ENCODE data around the gene HOXA10. TPM values are rescaled to one million over a fixed set of nuclear protein-coding genes. Genes with fewer than 3 reads are reported as not detected.

Gene HOXA10
- total and polyA plus RNA-seq, 9 donors, result 21.2 to 36.0 (median 30.4) TPM

DNA sequence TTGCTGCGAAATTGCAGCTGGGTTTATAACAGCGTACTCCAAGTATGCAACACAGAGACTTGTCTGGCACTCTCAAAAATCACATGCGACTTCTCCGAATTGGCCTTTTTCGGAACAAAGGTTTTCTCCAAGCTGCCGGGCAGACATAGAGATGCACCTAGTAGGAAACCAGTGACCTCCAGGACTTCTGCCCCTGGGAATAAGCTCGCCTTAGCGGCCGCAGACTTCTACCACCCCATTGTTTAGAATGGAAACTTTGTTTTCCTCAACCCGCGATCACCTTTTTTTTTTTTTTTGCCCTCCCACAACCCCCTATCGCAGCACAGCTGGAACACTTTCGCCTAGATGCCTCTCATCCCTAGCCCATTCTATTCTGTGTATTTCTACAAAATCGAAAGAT lies 4.9 kb upstream of the HOXA10 start:
- 15% methylated on average over 9 of the region's 14 CpGs for WGBS (ENCODE audit: insufficient coverage)
- Histone ChIP-seq H3K27me3 (ENCODE audit: control insufficient read depth, insufficient read depth, low read length) (peaks cover 72% of the 10 kb centered on the region), H3K36me3 (ENCODE audit: control insufficient read depth, insufficient read depth, low read length) (no peaks in the 10 kb centered on the region), H3K27ac (ENCODE audit: low read length) (peak overlapping the region; percentile 96), H3K9me3 (replicated peaks; ENCODE audit: control insufficient read depth, low read depth, low read length) (no peaks in the 10 kb centered on the region), H3K4me1 (ENCODE audit: control insufficient read depth, insufficient read depth, low read length) (peaks cover 80% of the 10 kb centered on the region), H3K4me3 (ENCODE audit: low read length) (peak overlapping the region; percentile 62)
- DNase-seq, result peak; percentile 72

GRCh38 chr7:27178366-27178765 lies 4.2 kb upstream of the HOXA10 start:
- Histone ChIP-seq H3K27ac (ENCODE audit: low read length) (peak overlapping the region; percentile 96), H3K4me1 (ENCODE audit: control insufficient read depth, insufficient read depth, low read length) (peaks cover 75% of the 10 kb centered on the region), H3K4me3 (ENCODE audit: low read length) (peak overlapping the region; percentile 62), H3K36me3 (ENCODE audit: control insufficient read depth, insufficient read depth, low read length) (no peaks in the 10 kb centered on the region), H3K27me3 (ENCODE audit: control insufficient read depth, insufficient read depth, low read length) (peaks cover 66% of the 10 kb centered on the region), H3K9me3 (replicated peaks; ENCODE audit: control insufficient read depth, low read depth, low read length) (no peaks in the 10 kb centered on the region)
- peak; percentile 76 for DNase-seq
- 38% methylated on average over 3 of the region's 6 CpGs for WGBS (ENCODE audit: insufficient coverage)

DNA sequence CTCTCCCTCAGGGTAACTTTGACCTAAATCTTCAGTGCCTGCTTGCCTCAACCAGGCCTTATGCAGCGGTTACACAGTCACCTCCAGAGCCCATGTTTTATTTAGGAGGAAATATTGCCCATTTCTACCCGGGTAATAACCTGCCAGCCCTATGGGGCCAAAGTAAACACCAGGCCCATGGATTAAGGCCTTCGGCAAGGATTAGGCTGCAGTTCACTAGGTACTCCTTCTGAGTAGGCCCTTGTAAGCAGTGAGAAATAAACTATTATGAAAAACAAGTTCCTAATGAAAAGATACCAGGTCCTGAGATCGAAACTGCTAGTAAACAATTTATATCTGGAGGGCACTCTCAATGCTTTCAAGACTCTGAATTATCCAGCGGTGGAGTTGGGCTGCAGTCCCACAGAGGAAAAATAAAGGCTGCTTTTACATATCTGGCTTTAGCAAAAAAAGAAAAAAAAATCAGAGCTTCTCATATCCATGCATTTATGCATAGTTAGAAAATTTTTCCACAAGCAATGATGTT lies 3.7 kb upstream of the HOXA10 start:
- H3K36me3 ChIP-seq (ENCODE audit: control insufficient read depth, insufficient read depth, low read length), result no peaks in the 10 kb centered on the region
- H3K4me3 ChIP-seq (ENCODE audit: low read length), result peak overlapping the region; percentile 62
- peaks cover 70% of the 10 kb centered on the region for H3K4me1 ChIP-seq (ENCODE audit: control insufficient read depth, insufficient read depth, low read length)
- no CpG with 5 or more reads among the region's 5 CpGs for WGBS (ENCODE audit: insufficient coverage)
- peak; percentile 47 for DNase-seq
- peaks cover 64% of the 10 kb centered on the region for H3K27me3 ChIP-seq (ENCODE audit: control insufficient read depth, insufficient read depth, low read length)
- H3K9me3 ChIP-seq (replicated peaks; ENCODE audit: control insufficient read depth, low read depth, low read length), result no peaks in the 10 kb centered on the region
- peak overlapping the region; percentile 96 for H3K27ac ChIP-seq (ENCODE audit: low read length)

- peaks cover 64% of the 10 kb centered on the region for H3K27me3 ChIP-seq (ENCODE audit: control insufficient read depth, insufficient read depth, low read length)
- H3K4me1 ChIP-seq (ENCODE audit: control insufficient read depth, insufficient read depth, low read length), result peaks cover 69% of the 10 kb centered on the region
- DNase-seq, result peak; percentile 66
These were observed 3.1 kb upstream of the HOXA10 start for GRCh38 chr7:27176962-27177794.

GRCh38 chr7:27176524-27176845 lies 2.4 kb upstream of the HOXA10 start:
- WGBS (ENCODE audit: insufficient coverage), result 24% methylated on average over 2 of the region's 3 CpGs
- H3K4me3 ChIP-seq (ENCODE audit: low read length), result peak overlapping the region; percentile 44
- H3K27me3 ChIP-seq (ENCODE audit: control insufficient read depth, insufficient read depth, low read length), result peaks cover 65% of the 10 kb centered on the region
- H3K4me1 ChIP-seq (ENCODE audit: control insufficient read depth, insufficient read depth, low read length), result peaks cover 66% of the 10 kb centered on the region
- H3K9me3 ChIP-seq (replicated peaks; ENCODE audit: control insufficient read depth, low read depth, low read length), result no peaks in the 10 kb centered on the region
- H3K36me3 ChIP-seq (ENCODE audit: control insufficient read depth, insufficient read depth, low read length), result peaks cover 8% of the 10 kb centered on the region
- no peak for DNase-seq
- H3K27ac ChIP-seq (ENCODE audit: low read length), result peak overlapping the region; percentile 96

More at GRCh38 chr7:27176962-27177794, 3.1 kb upstream of the HOXA10 start:
- Histone ChIP-seq H3K27ac (ENCODE audit: low read length) (peak overlapping the region; percentile 96), H3K9me3 (replicated peaks; ENCODE audit: control insufficient read depth, low read depth, low read length) (no peaks in the 10 kb centered on the region), H3K36me3 (ENCODE audit: control insufficient read depth, insufficient read depth, low read length) (peaks cover 1% of the 10 kb centered on the region), H3K4me3 (ENCODE audit: low read length) (peak overlapping the region; percentile 62)
- 25% methylated on average over 12 of the region's 22 CpGs for WGBS (ENCODE audit: insufficient coverage)

DNA sequence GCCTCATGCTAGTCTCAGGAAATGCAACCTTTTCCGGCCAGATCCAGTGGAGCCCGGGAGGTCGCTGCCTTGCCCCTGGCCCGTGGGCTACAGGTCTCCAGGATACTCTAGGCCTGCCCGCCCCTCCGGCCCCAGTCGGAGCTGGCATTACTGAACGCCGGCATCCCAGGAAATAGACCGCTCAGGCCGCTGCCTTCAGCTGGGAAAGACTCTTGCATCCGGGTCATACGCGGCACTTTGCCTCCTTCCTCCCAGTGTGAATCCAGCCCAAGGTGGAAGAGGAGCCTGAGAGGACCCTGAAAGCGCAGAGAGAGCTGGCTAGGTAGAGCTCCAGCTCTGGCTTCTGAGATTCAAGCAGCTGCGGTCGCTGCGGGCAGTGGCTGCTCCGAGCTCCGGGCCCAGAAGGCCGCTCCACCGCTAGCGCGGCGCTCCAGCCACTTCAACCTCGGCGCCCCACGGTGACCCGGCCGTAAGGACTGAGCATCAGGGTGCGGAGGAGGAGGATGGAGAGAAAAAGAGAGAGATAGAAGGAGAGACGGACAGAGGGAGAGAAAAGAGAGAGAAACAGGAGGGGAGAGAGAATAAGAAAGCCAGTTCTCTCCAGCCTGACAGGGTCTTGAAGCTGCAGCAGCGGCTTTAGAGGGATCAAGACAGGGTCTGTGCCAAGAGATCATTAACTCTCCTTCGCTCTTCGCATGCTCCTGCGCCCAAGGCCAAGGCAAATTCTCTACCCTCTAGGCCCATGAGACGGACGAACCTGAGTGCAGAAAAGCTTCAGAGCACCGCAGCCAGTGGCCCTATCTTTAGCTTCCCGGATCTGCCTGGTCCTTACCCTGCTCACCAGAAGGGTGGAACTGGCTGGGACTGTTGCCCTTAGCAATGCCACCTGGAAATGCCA lies 1.8 kb upstream of the HOXA10 start:
- peaks cover 69% of the 10 kb centered on the region for H3K27me3 ChIP-seq (ENCODE audit: control insufficient read depth, insufficient read depth, low read length)
- no peaks in the 10 kb centered on the region for H3K9me3 ChIP-seq (replicated peaks; ENCODE audit: control insufficient read depth, low read depth, low read length)
- H3K36me3 ChIP-seq (ENCODE audit: control insufficient read depth, insufficient read depth, low read length), result peaks cover 12% of the 10 kb centered on the region
- peak overlapping the region; percentile 44 for H3K4me3 ChIP-seq (ENCODE audit: low read length)
- 19% methylated on average over 38 of the region's 40 CpGs for WGBS (ENCODE audit: insufficient coverage)
- H3K4me1 ChIP-seq (ENCODE audit: control insufficient read depth, insufficient read depth, low read length), result peaks cover 67% of the 10 kb centered on the region
- peak overlapping the region; percentile 96 for H3K27ac ChIP-seq (ENCODE audit: low read length)
- DNase-seq, result peak; percentile 74

DNA sequence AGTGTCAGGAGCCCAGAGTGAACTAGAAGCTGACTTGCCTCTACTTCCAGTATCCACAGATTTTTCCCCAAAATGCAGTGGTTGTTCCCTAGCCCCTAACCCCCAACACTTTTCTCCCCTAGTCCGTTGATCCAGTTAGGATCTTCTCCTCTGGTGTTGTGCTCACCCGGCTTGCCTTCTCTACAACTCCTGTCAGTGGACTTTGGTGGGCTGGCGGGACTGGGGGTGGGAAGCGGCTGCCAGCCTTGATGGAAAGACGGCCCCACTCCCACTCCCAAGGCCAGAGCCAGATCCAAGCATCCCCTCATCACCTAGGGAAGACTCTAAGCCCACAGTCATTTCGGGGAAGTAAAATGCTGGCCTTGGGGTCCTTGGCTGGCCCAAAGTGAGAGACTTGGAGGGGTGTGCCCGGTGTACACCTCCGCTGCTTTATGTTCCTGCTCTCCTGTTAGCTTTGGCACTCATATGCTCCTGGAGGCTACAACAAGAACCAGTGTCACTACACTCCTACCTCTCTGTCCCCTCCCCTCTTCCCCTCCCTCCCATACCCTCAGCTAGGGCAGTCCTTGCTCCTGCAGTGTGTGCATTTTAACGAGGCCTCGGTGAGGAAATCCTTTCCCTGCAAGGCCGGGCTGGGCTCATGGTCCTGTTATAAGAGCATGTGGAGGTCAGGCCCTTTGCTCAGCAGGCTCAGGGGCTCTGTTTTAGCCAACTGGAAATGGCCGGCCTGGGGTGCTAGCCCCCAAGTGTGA lies 930 bp upstream of the HOXA10 start:
- WGBS (ENCODE audit: insufficient coverage), result 19% methylated on average over 5 of the region's 12 CpGs
- no peaks in the 10 kb centered on the region for H3K9me3 ChIP-seq (replicated peaks; ENCODE audit: control insufficient read depth, low read depth, low read length)
- H3K4me1 ChIP-seq (ENCODE audit: control insufficient read depth, insufficient read depth, low read length), result peaks cover 61% of the 10 kb centered on the region
- H3K27me3 ChIP-seq (ENCODE audit: control insufficient read depth, insufficient read depth, low read length), result peaks cover 64% of the 10 kb centered on the region
- H3K36me3 ChIP-seq (ENCODE audit: control insufficient read depth, insufficient read depth, low read length), result peaks cover 12% of the 10 kb centered on the region
- peak; percentile 76 for DNase-seq
- peak overlapping the region; percentile 72 for H3K4me3 ChIP-seq (ENCODE audit: low read length)
- H3K27ac ChIP-seq (ENCODE audit: low read length), result peak overlapping the region; percentile 96

GRCh38 chr7:27173511-27173955 lies 587 bp downstream of the HOXA10 start:
- no peaks in the 10 kb centered on the region for H3K9me3 ChIP-seq (replicated peaks; ENCODE audit: control insufficient read depth, low read depth, low read length)
- H3K36me3 ChIP-seq (ENCODE audit: control insufficient read depth, insufficient read depth, low read length), result peaks cover 15% of the 10 kb centered on the region
- peaks cover 69% of the 10 kb centered on the region for H3K27me3 ChIP-seq (ENCODE audit: control insufficient read depth, insufficient read depth, low read length)
- peak overlapping the region; percentile 72 for H3K4me3 ChIP-seq (ENCODE audit: low read length)
- H3K27ac ChIP-seq (ENCODE audit: low read length), result peak overlapping the region; percentile 96
- DNase-seq, result no peak
- H3K4me1 ChIP-seq (ENCODE audit: control insufficient read depth, insufficient read depth, low read length), result peaks cover 66% of the 10 kb centered on the region
- WGBS (ENCODE audit: insufficient coverage), result under 1% methylated on average over 59 of the region's 59 CpGs

DNA sequence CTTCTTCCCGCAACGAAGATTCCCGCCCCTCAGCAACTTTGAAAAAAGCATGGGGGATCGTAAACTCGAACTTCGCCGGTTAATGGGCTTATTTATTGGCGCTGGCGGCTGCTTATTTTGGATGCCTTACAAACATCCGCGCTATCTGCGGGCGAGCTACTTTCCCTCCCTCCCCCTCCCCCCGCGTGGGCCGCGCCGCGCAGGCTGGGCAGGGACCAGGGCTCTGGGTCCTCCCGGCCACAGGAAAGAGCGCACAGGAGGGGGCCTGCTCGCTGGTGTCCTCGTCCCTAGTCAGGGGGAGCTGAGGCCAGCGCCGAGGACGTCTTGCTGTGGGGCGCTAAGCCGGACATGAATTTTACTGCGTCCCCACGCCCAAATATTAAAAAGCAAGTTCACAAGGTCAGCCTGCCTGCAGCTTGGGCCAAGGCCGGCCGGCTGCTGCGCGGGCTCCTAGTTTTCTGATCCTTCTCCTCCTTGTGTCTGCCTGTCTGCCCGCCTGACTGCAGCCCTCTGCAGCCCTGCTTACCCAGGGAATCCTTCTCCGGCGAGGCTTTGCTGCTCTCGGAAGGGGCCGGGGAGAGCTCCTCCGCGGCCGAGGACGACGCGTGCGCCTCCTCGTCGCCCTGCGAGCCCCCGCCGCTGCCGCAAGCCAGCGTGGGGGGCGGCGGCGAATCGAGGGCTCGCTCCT lies 1.2 kb downstream of the HOXA10 start:
- Histone ChIP-seq H3K4me1 (ENCODE audit: control insufficient read depth, insufficient read depth, low read length) (peaks cover 66% of the 10 kb centered on the region), H3K27me3 (ENCODE audit: control insufficient read depth, insufficient read depth, low read length) (peaks cover 74% of the 10 kb centered on the region), H3K4me3 (ENCODE audit: low read length) (peak overlapping the region; percentile 72), H3K9me3 (replicated peaks; ENCODE audit: control insufficient read depth, low read depth, low read length) (no peaks in the 10 kb centered on the region), H3K36me3 (ENCODE audit: control insufficient read depth, insufficient read depth, low read length) (peaks cover 15% of the 10 kb centered on the region), H3K27ac (ENCODE audit: low read length) (peak overlapping the region; percentile 98)
- DNase-seq, result peak; percentile 87
- WGBS (ENCODE audit: insufficient coverage), result 1% methylated on average over 57 of the region's 58 CpGs
